Measurements from ENCODE around the gene SPOCK3.
"Not testable (repeated sequence)": the region's sequence is repeated elsewhere in the genome, so short reads cannot be mapped to it uniquely, and the experiment has no call there.

- TF ChIP-seq CTCF (IDR thresholded peaks at IDR 0.05 in 4 of 5, conservative IDR thresholded peaks at IDR 0.05 in 1 of 5); POLR2A (IDR thresholded peaks at IDR 0.05): not testable (repeated sequence)
Observed at GRCh38 chr4:166715748-166716713, 518.3 kb downstream of the SPOCK3 start.
